HG02870 (cell line): ENCODE results near the gene CYBRD1.
"Not testable (repeated sequence)": the region's sequence is repeated elsewhere in the genome, so short reads cannot be mapped to it uniquely, and the experiment has no call there.

Experiments
- ATAC-seq: cut with Tn5 transposase; IDR thresholded peaks from one replicate; pipeline ENCODE4 v1.9.1; 2021; ENCODE audit warnings: mild to moderate bottlenecking, moderate library complexity; ENCODE audit not compliant: unreplicated experiment

CYBRD1 gene

DNA sequence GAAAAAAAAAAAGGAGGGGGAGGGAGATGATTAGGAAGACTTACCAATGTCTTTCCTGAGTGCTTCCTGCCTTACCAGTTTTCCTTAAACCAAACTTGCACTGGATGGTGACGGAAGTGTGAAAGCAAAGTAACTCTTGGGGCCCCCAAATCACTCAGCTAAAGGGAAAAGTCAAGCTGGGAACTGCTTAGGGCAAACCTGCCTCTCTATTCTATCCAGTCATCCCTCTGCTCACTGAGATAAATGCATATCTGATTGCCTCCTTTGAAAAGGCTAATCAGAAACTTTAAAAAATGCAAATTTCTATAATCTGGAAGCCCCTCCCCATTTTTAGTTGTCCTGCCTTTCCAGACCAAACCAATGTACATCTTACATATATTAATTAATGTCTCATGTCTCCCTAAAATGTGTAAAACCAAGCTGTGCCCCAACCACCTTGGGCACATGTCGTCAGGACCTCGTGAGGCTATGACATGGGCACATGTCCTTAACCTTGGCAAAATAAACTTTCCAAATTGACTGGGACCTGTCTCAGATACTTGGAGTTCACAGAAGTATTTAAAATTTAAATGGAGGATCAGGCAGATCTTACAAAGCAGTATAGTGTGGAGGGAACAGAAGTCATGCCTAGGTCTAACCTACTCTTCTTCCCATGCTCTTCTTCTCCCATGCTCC is 7.2 kb upstream of the CYBRD1 start:
- ATAC-seq = no peak

DNA sequence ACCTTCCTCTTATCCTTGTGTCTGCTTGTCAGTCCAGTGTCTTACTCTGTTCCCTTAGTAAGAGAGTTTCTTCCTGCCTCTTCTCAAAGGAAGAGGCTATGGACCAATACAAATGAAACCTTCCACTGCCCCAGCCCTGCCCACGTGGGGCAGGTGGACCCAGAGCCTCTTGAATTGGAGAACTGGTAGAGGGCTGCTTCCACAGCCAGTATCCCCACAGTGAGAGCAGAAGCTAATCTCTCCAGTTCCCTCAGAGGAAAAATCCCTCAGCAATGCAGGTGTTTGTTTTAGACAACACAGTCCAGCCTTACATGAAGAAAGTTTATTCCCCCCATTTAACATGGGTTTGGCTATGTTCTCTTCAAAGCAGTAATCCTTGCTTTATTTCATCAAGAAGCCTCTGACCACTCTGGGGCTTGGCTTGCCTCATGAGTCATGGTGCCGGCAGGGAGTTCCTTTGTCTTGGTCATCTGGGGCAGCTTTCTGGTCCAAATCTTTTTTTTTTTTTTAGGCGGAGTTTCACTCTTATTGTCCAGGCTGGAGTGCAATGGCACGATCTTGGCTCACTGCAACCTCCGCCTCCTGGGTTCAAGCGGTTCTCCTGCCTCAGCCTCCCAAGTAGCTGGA is 6.5 kb upstream of the CYBRD1 start:
- no peak for ATAC-seq

DNA sequence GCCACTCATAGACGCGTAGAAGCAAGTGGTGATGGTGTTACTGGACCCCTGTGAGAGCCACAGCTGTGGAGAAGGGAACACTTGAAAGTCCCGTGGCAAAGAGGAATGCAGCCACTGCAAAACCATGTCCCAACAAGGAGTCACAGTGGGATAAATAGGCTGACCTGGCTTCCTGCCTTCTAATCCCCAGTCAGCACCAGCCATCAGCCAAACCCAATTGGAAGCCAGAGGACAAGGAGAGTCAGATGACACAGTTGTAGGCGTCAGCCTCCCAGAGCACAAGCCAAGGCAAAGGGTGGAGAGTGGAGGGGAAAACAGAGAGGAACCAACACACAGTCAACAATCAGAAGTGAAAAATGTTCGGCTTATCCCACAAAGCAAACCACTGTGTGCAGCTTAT is 5.5 kb upstream of the CYBRD1 start:
- no peak for ATAC-seq

DNA sequence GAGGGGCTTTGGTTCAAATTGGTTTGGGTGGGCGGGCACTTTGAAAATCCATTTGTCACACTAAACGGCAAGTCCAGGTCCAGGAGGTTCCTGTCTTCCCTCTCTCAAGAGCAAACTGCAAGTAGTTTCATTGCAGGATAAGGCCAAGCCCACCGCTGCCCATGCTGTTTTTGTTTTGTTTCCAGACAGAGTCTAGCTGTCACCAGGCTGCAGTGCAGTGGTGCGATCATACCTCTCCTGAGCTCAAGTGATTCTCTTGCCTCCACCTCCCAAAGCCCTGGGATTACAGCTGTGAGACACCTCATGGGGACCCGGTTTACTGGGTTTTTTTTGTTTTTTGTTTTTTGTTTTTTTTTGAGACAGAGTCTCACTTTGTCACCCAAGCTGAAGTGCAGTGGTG is 1.8 kb upstream of the CYBRD1 start:
- no peak for ATAC-seq

DNA sequence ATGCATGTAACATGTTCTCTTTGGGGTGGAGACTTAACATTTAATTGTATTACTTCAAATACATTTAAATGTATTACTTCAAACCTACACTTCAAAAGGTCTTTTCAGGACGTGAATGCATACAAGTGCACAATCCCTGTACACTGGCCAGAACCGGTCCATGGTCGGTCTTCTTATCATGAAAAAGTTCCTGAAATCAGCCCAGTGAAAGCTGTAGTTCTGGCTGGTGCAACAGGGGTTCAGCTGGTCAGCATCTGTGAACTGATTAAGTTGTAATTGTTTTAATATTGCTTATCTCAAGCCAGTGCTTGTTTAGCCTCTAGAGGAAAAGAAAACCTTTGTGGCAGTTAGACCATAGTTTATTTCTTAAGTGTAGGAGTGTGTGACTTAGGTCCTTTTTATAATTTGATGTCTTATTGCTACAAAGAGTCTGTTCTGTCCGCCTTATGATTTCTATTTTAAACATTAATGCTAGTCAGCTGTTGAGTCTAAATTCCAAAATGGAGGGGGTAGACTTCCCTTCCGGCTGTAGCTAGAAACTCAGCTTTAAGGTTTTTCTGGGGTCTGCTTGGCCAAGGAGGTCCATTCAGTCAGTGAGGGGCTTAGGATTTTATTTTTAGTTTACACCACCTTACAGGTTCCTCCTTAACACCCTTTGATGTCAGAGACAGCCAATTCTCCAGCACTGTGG is 768 bp upstream of the CYBRD1 start:
- no peak for ATAC-seq

DNA sequence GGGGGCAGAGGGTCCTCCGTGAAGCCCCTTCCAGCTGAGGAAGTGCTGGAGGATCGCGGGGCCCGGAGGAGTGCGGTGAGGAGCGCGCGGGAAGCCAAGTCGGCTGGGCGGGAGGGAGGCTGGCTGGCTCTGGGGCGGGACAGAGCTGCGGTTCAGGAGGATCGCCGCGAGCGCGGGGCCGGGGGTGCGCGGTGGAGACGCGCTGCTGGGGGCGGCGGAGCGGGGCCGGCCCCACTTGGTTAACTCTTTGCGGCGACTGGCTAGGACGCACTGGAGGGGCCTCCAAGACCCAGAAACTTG is 464 bp downstream of the CYBRD1 start:
- peak; percentile 25 for ATAC-seq

GRCh38 chr2:171523088-171524017 is 1.1 kb downstream of the CYBRD1 start:
- peak; percentile 36 for ATAC-seq

- no peak for ATAC-seq
Measured at GRCh38 chr2:171524018-171524401, 1.7 kb downstream of the CYBRD1 start.

- no peak for ATAC-seq
Measured at GRCh38 chr2:171529914-171530313, 7.6 kb downstream of the CYBRD1 start.

- ATAC-seq = no peak
Measured at GRCh38 chr2:171530378-171530777, 8.1 kb downstream of the CYBRD1 start.

GRCh38 chr2:171530859-171531258 is 8.6 kb downstream of the CYBRD1 start:
- not testable (repeated sequence) for ATAC-seq

GRCh38 chr2:171531291-171531690 is 9.0 kb downstream of the CYBRD1 start:
- no peak for ATAC-seq

DNA sequence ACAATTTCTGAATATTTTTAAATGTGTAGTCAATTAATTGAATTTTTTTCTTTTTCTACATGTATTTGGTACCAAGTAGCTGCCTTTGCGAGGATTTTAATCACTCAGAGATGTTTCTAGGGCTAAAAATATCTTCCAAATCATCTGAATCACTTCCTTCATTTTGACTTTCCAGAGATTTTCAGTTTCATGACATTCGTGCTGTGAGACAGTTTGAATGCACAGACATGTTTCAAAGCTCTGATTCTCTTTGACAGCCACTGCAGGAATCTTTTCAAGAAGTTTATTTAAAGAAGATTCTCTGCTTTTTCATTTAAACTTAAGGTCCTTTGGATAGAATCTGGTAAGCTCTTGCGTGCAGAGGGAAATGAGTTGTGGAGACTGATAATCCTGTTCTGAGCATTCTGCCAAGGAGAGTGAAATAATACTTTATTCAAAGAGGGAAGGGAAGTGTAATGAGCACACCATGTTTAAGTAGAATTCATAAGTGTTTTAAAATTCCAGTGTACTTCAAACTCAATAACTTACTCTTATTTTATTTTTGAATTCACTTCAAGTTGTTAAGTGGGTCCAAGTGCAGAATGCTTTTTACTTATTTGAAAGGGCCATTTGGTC is 9.7 kb downstream of the CYBRD1 start:
- no peak for ATAC-seq

DNA sequence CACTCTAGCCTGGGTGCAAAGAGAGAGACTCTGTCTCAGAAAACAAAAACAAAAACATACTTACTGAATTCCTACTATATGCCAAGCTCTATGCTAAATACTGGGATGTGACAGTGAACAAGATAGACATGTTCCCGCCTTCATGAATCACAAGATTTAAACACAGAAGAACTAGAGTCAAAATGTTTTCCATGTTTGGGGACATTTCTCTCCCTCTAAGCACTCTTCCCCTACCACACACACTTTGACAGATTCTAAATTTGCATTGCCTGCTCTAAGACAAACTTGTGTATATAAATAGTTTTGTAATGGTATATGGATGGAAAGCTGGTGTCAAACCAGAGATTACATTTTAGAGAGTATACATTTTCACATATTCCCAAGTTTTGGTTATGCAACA is 11.1 kb downstream of the CYBRD1 start:
- no peak for ATAC-seq

GRCh38 chr2:171535528-171535927 is 13.3 kb downstream of the CYBRD1 start:
- ATAC-seq = not testable (repeated sequence)

DNA sequence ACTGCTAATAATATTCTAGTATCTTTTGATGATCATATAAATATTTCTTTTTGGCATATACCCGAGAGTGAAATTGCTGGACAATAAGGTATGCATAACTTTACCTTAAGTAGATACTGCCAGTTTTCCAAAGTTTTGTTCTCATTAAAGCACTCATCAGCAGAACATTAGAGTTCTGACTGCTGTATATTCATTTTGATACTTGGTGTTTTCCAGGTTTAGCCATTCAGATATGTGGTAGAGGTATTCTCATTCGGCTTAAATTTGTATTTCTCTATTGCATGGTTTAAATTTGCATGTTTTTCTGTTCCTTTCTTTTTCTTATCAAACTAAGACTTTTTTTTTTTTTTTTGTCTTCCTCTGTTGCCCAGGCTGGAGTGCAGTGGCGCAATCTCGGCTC is 18.2 kb downstream of the CYBRD1 start:
- peak; percentile 71 for ATAC-seq

GRCh38 chr2:171541202-171541887 is 19.1 kb downstream of the CYBRD1 start:
- ATAC-seq = no peak

- no peak for ATAC-seq
Measured at GRCh38 chr2:171545086-171545485, 22.8 kb downstream of the CYBRD1 start.

DNA sequence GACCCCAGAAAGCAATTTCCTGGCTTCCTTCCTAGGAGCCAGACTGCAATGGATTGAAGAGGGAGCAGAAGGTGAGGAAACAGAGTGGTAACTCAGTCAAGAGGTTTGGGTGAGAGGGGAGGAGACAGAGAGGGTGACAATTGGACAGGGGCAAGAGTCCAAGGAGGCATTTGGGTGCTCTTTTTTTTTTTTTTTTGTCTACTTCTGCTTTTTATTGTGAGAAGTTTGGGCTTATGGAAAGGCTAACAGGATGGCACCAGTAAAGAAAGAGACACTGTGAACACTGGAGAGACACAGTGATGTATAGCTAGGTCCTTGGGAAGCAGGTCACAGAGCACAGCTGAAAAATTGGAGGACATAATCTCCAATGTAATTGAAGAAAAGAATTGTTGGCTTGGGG is 25.0 kb downstream of the CYBRD1 start:
- no peak for ATAC-seq

DNA sequence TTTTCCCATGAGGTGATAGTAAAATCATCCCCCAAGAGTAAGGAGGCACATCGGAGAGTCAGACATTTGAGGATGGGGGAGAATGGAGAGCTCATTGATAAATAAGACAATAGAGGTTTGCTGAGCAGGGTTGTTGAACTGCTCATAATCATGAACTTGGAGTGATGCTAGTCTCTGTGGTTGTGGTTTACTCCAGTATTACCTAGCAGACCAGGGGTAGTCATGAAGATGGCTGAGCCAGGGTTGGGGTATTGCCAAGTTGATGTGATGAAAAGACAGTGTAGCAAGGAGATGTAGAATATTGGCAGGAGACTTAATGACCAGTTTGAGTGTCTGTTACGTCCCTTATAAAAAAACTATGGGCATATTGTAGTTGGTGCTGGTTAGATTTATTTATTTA is 25.4 kb downstream of the CYBRD1 start:
- ATAC-seq = no peak
